Caco-2 (cell line): Measurements from ENCODE around the gene ZNF18. TPM values are rescaled to one million over a fixed set of nuclear protein-coding genes. Genes with fewer than 3 reads are reported as not detected.
A peak's percentile ranks its signal among the peaks of the same experiment; 100 is the strongest.

ENCODE experiments used
- BruUV-seq: library from RNA; stranded (reverse); fragments of 400-500 nt; replicated peaks from 2 replicates; lab custom pipeline; 2021; lab: Mats Ljungman, UMichigan
- CTCF ChIA-PET: fragments of 300-600 bp; sonication (Branson Sonifier 250); formaldehyde crosslinking; loops from one replicate; lab custom pipeline; 2022; ENCODE audit warnings: antibody characterized with exemption; lab: Charles Lee
- POLR2A ChIA-PET: fragments of 300-600 bp; sonication (Branson Sonifier 250); formaldehyde crosslinking; loops from one replicate; lab custom pipeline; 2022; ENCODE audit warnings: antibody characterized with exemption; lab: Charles Lee
- DNase-seq, 2 experiments: peaks; one replicate each; pipeline versions ENCODE4 v3.0.0 to v3.0.0-alpha.2; 2020 to 2022
- H3K27me3 ChIP-seq: replicated peaks from 2 replicates; pipeline ENCODE4 v1.6.0; 2011; ENCODE audit warnings: low read length; ENCODE audit not compliant: control insufficient read depth, insufficient read depth
- H3K36me3 ChIP-seq: 2 replicates; pipeline ENCODE4 v1.5.1; 2011; ENCODE audit warnings: low read length; ENCODE audit not compliant: control insufficient read depth, insufficient read depth
- H3K4me1 ChIP-seq: fragments of 250-450 bp; sonication (Bioruptor Pico); 2 replicates; pipeline ENCODE4 v1.5.1; 2020; ENCODE audit warnings: mild to moderate bottlenecking
- H3K4me3 ChIP-seq: 2 replicates; pipeline ENCODE4 v1.5.1; 2011; ENCODE audit warnings: low read depth, mild to moderate bottlenecking, control low read depth, low read length
- H3K9me3 ChIP-seq: fragments of 250-450 bp; sonication (Bioruptor Pico); 2 replicates; pipeline ENCODE4 v1.5.1; 2020; ENCODE audit warnings: mild to moderate bottlenecking, moderate library complexity
- H3K27ac Mint-ChIP-seq: one replicate; pipeline ENCODE4 v1.8.0; 2022; ENCODE audit warnings: mixed read lengths; ENCODE audit not compliant: unreplicated experiment
- H3K27me3 Mint-ChIP-seq: one replicate; pipeline ENCODE4 v1.8.0; 2022; ENCODE audit warnings: mixed read lengths; ENCODE audit not compliant: insufficient read depth, unreplicated experiment
- H3K36me3 Mint-ChIP-seq: one replicate; pipeline ENCODE4 v1.8.0; 2022; ENCODE audit warnings: mild to moderate bottlenecking, mixed read lengths; ENCODE audit not compliant: insufficient read depth, unreplicated experiment
- H3K4me1 Mint-ChIP-seq: one replicate; pipeline ENCODE4 v1.8.0; 2022; ENCODE audit warnings: low read depth, mixed read lengths; ENCODE audit not compliant: unreplicated experiment
- H3K4me3 Mint-ChIP-seq: one replicate; pipeline ENCODE4 v1.8.0; 2022; ENCODE audit warnings: mild to moderate bottlenecking, moderate library complexity, mixed read lengths; ENCODE audit not compliant: unreplicated experiment
- H3K9me3 Mint-ChIP-seq: one replicate; pipeline ENCODE4 v1.8.0; 2022; ENCODE audit warnings: mixed read lengths; ENCODE audit not compliant: unreplicated experiment
- CTCF ChIP-seq, 2 experiments: fragments of 200-600 bp in 1 of 2; IDR thresholded peaks; 1 replicate in 1 of 2; 2 replicates in 1 of 2; pipeline versions ENCODE4 v1.5.1 to v1.8.0; 2011 to 2022; ENCODE audit warnings: antibody characterized with exemption in 1 of 2, control low read depth in 1 of 2, inconsistent platforms in 1 of 2, low read depth in 1 of 2, low read length in 1 of 2, mild to moderate bottlenecking in 1 of 2, moderate library complexity in 1 of 2; ENCODE audit not compliant: insufficient read depth in 1 of 2, severe bottlenecking in 1 of 2, unreplicated experiment in 1 of 2
- intact Hi-C: fragments of 100-400 bp; cut with micrococcal nuclease; formaldehyde crosslinking; loops from one replicate; pipeline ENCODE4 v1.10.0; 2022; ENCODE audit not compliant: unreplicated experiment
- total RNA-seq: library from RNA; stranded (reverse); gene quantifications from 2 replicates; pipeline ENCODE4 v1.2.3, GENCODE V29; 2022

The ZNF18 gene
- total RNA-seq, 1 experiment from 2014 or later = 4.4 TPM

GRCh38 chr17:11986942-11987329 is 10.3 kb downstream of the ZNF18 start:
- TF ChIP-seq CTCF (IDR thresholded peaks at IDR 0.05; ENCODE audit: insufficient read depth in 1 of 2, low read depth in 1 of 2, low read length in 1 of 2, severe bottlenecking in 1 of 2, unreplicated experiment in 1 of 2) = peak in 1 of 2 experiments; percentile 7
- intact Hi-C loops = no loop called here
- no peaks in the 10 kb centered on the region for H3K4me1 Mint-ChIP-seq
- no peaks in the 10 kb centered on the region for H3K36me3 Mint-ChIP-seq
- no peak overlapping the region for H3K27ac Mint-ChIP-seq
- Histone ChIP-seq H3K4me1 (no peaks in the 10 kb centered on the region), H3K4me3 (no peak overlapping the region), H3K36me3 (no peaks in the 10 kb centered on the region; the same call in 1 of the 2 replicates), H3K27me3 (no peaks in the 10 kb centered on the region), H3K9me3 (no peaks in the 10 kb centered on the region)
- peak in 1 of 2 experiments; percentile 7 for DNase-seq
- H3K9me3 Mint-ChIP-seq = no peaks in the 10 kb centered on the region
- POLR2A ChIA-PET = no interaction called here
- no peaks in the 10 kb centered on the region for H3K27me3 Mint-ChIP-seq
- H3K4me3 Mint-ChIP-seq = no peak overlapping the region
- CTCF ChIA-PET = interaction anchor here (1.8 kb wide), 1 partner anchor 10 kb away, joined by 6 read pairs; the partner anchor contains the start of gene ZNF18
- no TSS peak for BruUV-seq

DNA sequence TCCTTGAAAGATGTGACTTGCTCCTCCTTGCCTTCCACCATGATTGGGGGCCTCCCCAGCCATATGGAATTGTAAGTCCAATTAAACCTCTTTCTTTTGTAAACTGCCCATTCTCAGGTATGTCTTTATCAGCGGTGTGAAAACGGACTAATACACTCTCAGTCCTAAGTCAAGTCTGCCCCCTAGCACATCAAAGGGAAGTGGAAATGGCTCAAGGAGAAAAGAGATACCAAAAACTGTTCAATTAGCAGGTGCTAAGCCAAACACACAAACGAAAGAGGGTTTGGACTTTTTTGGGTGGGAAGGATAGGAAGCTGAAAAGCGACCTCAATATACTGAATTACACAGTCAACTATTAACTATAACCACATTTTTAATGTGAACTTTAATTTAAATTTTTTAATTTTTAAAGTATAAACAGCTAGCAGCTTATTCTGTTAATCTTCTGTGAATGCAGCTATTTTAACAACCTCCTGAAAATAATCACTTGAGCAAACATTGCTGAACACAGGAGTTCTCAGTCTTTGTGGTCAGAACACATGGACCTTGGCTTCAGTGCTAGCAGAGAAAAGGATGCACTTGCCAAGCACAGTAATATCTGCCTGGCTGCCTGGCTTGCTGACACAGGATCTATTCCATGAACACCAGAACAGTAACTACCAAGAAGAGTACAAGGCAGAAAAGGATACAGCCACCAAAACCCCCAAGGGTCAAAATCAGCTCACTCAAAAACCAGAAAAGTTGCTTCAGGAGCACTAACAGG is 10.9 kb downstream of the ZNF18 start:
- BruUV-seq = no TSS peak
- no peak overlapping the region for H3K4me3 ChIP-seq
- no peaks in the 10 kb centered on the region; the same call in 1 of the 2 replicates for H3K36me3 ChIP-seq
- Mint-ChIP-seq H3K4me3 (no peak overlapping the region), H3K4me1 (no peaks in the 10 kb centered on the region), H3K36me3 (no peaks in the 10 kb centered on the region), H3K27me3 (no peaks in the 10 kb centered on the region), H3K9me3 (no peaks in the 10 kb centered on the region), H3K27ac (no peak overlapping the region)
- ChIA-PET POLR2A (no interaction called here), CTCF (interaction anchor here (1.8 kb wide), 1 partner anchor 11 kb away, joined by 6 read pairs; the partner anchor contains the start of gene ZNF18)
- no peaks in the 10 kb centered on the region for H3K27me3 ChIP-seq
- no peak for DNase-seq
- no peaks in the 10 kb centered on the region for H3K4me1 ChIP-seq
- intact Hi-C loops = no loop called here
- no peak for TF ChIP-seq CTCF (IDR thresholded peaks at IDR 0.05; ENCODE audit: insufficient read depth in 1 of 2, low read depth in 1 of 2, low read length in 1 of 2, severe bottlenecking in 1 of 2, unreplicated experiment in 1 of 2)
- H3K9me3 ChIP-seq = no peaks in the 10 kb centered on the region

DNA sequence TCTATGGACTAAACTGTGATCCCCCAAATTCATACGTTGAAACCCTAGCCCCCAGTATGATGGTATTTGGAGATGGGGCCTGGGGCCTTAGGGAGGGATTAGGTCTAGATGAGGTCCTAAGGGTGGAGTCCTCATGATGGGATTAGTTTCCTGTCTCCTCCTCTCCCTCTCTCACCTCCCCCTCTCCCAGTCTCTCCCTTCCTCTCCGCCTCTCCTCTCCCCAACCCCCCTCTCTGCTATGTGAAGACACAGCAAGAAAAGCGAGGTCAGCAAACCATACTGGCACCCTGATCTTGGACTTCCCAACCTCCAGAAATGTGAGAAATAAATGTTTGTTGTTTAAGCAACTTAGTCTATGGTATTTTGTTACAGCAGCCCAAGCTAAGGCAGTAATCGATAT is 15.4 kb downstream of the ZNF18 start:
- Mint-ChIP-seq H3K4me3 (no peak overlapping the region), H3K4me1 (no peaks in the 10 kb centered on the region), H3K27ac (no peak overlapping the region), H3K9me3 (no peaks in the 10 kb centered on the region), H3K36me3 (no peaks in the 10 kb centered on the region), H3K27me3 (no peaks in the 10 kb centered on the region)
- POLR2A ChIA-PET = no interaction called here
- no peaks in the 10 kb centered on the region for H3K4me1 ChIP-seq
- intact Hi-C loops = no loop called here
- no peak for TF ChIP-seq CTCF (IDR thresholded peaks at IDR 0.05; ENCODE audit: insufficient read depth in 1 of 2, low read depth in 1 of 2, low read length in 1 of 2, severe bottlenecking in 1 of 2, unreplicated experiment in 1 of 2)
- no peaks in the 10 kb centered on the region for H3K9me3 ChIP-seq
- DNase-seq = no peak
- BruUV-seq = no TSS peak
- CTCF ChIA-PET = no interaction called here
- no peak overlapping the region for H3K4me3 ChIP-seq
- H3K36me3 ChIP-seq = no peaks in the 10 kb centered on the region; the same call in 1 of the 2 replicates
- H3K27me3 ChIP-seq = no peaks in the 10 kb centered on the region
